HG03108 (cell line): ENCODE data around the gene ZFP82.

Source experiments
- ATAC-seq: cut with Tn5 transposase; IDR thresholded peaks from one replicate; pipeline ENCODE4 v1.9.1; 2021; ENCODE audit warnings: moderate library complexity; ENCODE audit not compliant: unreplicated experiment

ZFP82 gene

DNA sequence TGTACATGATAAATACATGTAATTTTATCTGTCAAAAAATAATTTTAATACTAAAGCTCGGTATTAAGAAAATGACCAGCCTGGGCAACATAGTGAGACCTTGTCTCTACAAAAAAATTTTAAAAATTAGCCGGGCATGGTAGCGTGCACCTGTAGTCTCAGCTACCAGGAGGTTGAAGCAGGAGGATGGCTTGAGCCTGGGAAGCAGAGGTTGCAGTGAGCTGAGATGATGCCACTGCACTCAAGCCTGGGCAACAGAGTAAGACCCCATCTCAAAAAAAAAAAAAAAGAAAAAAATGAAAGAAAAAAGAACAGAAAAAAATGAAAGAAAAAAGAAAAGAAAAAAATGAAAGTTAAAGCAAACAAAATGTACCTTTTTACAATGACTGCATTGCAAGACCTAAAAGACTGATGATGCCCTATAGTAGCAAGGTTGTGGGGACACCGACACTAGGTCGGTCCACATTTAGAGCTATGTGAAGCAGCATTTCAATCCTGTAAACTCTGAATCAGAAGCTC is 44.7 kb downstream of the ZFP82 start:
- no peak for ATAC-seq

DNA sequence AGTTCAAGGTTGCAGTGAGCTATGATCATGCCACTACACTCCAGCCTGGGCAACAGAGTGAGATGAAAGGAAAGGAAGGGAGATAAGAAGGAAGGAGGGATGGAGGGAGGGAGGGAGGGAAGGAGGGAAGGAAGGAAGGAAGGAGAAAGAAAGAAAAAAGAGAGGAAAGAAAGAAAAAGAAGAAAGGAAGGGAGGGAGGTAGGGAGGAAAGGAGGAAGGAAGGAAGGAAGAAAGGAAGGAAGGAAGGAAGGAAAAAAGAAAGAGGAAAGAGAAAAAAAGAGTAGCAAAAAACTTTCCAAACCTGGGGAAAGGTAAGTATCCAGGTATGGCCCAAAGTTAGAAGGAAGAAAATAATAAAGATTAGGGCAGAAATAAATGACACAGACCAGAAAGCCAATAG is 46.6 kb downstream of the ZFP82 start:
- ATAC-seq, result no peak

DNA sequence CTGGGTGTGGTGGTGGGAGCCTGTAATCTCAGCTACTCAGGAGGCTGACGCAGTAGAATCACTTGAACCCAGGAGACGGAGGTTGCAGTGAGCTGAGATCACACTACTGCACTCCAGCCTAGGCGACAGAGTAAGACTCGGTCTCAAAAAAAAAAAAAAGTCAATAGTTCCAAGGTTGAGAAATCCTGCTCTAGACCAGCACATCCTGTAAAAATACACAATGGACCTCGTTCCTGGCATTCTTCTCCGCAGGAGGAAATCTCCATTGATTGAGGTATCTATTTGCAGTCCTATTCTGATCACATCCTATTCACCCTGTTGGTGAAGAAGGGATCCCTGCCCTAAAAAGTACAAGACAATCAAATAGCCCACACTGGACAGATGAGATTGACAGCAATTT is 54.6 kb downstream of the ZFP82 start:
- no peak for ATAC-seq
